Loucy (cell line): ENCODE results near the gene AP2B1.

ENCODE experiments used
- H2AFZ ChIP-seq: fragments of 200-600 bp; sonication (generic); 2 replicates; pipeline ENCODE4 v1.6.0; 2016; ENCODE audit warnings: antibody characterized with exemption, mild to moderate bottlenecking, low read length, moderate library complexity
- H3F3A ChIP-seq: fragments of 200-600 bp; 2 replicates; pipeline ENCODE4 v1.6.0; 2016; ENCODE audit warnings: antibody characterized with exemption, low read depth, mild to moderate bottlenecking
- H3K27me3 ChIP-seq: fragments of 200-600 bp; sonication (generic); 2 replicates; pipeline ENCODE4 v1.6.1; 2014; ENCODE audit warnings: low read length, mild to moderate bottlenecking; ENCODE audit not compliant: insufficient read depth, poor library complexity, severe bottlenecking
- H3K36me3 ChIP-seq: fragments of 200-600 bp; sonication (generic); 2 replicates; pipeline ENCODE4 v1.6.1; 2016; ENCODE audit warnings: low read length; ENCODE audit not compliant: insufficient read depth
- H3K4me1 ChIP-seq: fragments of 200-600 bp; sonication (generic); 2 replicates; pipeline ENCODE4 v1.5.1; 2014; ENCODE audit warnings: low read length, mild to moderate bottlenecking; ENCODE audit not compliant: insufficient read depth, poor library complexity, severe bottlenecking
- H3K4me2 ChIP-seq: fragments of 200-600 bp; sonication (generic); 2 replicates; pipeline ENCODE4 v1.6.0; 2014; ENCODE audit warnings: antibody characterized with exemption, low read length, low read depth, mild to moderate bottlenecking; ENCODE audit not compliant: poor library complexity, severe bottlenecking
- H3K4me3 ChIP-seq: fragments of 200-600 bp; sonication (generic); 2 replicates; pipeline ENCODE4 v1.5.1; 2014; ENCODE audit warnings: low read length, mild to moderate bottlenecking, mixed read lengths; ENCODE audit not compliant: poor library complexity, severe bottlenecking
- H3K79me2 ChIP-seq: fragments of 200-600 bp; sonication (generic); 2 replicates; pipeline ENCODE4 v1.6.1; 2014; ENCODE audit warnings: low read length; ENCODE audit not compliant: insufficient read depth
- H3K9ac ChIP-seq: fragments of 200-600 bp; sonication (generic); 2 replicates; pipeline ENCODE4 v1.6.0; 2014; ENCODE audit warnings: mild to moderate bottlenecking, low read depth, low read length, moderate library complexity; ENCODE audit not compliant: poor library complexity, severe bottlenecking
- H3K9me2 ChIP-seq: fragments of 200-600 bp; sonication (generic); replicated peaks from 2 replicates; pipeline ENCODE4 v1.6.1; 2016; ENCODE audit warnings: low read depth, low read length, mixed read lengths
- H3K9me3 ChIP-seq: fragments of 200-600 bp; sonication (generic); 2 replicates; pipeline ENCODE4 v1.6.1; 2014; ENCODE audit warnings: mild to moderate bottlenecking, antibody characterized with exemption, low read length, low read depth; ENCODE audit not compliant: insufficient read depth
- H4K20me1 ChIP-seq: fragments of 200-600 bp; sonication (generic); 2 replicates; pipeline ENCODE4 v1.6.0; 2014; ENCODE audit warnings: antibody characterized with exemption, low read length, mild to moderate bottlenecking; ENCODE audit not compliant: insufficient read depth, poor library complexity, severe bottlenecking
- CTCF ChIP-seq: fragments of 200-600 bp; sonication (generic); conservative IDR thresholded peaks from 2 replicates; pipeline ENCODE4 v1.5.1; 2014; ENCODE audit warnings: mild to moderate bottlenecking, antibody characterized with exemption, low read length
- EZH2phosphoT487 ChIP-seq: fragments of 200-600 bp; IDR thresholded peaks from 2 replicates; pipeline ENCODE4 v1.6.1; 2018; ENCODE audit warnings: antibody characterized with exemption, mild to moderate bottlenecking, moderate library complexity, borderline replicate concordance

Gene AP2B1

GRCh38 chr17:35714988-35715387 lies 127.9 kb downstream of the AP2B1 start:
- Histone ChIP-seq H3K4me3 (no peak overlapping the region), H4K20me1 (no peaks in the 10 kb centered on the region), H3K36me3 (peaks cover 81% of the 10 kb centered on the region), H3K9me3 (no peaks in the 10 kb centered on the region), H3F3A (no peaks in the 10 kb centered on the region), H3K27me3 (no peaks in the 10 kb centered on the region), H2AFZ (no peak overlapping the region), H3K79me2 (no peaks in the 10 kb centered on the region), H3K4me2 (no peak overlapping the region), H3K4me1 (no peaks in the 10 kb centered on the region), H3K9me2 (no peaks in the 10 kb centered on the region), H3K9ac (no peak overlapping the region)
- TF ChIP-seq EZH2phosphoT487 (no peak), CTCF (no peak)

- Histone ChIP-seq H3K9ac (no peak overlapping the region), H3K4me3 (no peak overlapping the region), H3K9me3 (no peaks in the 10 kb centered on the region), H3F3A (no peaks in the 10 kb centered on the region), H3K4me1 (no peaks in the 10 kb centered on the region), H3K9me2 (no peaks in the 10 kb centered on the region), H4K20me1 (no peaks in the 10 kb centered on the region), H3K4me2 (no peak overlapping the region), H3K36me3 (peaks cover 79% of the 10 kb centered on the region), H3K27me3 (no peaks in the 10 kb centered on the region), H3K79me2 (no peaks in the 10 kb centered on the region), H2AFZ (no peak overlapping the region)
- TF ChIP-seq EZH2phosphoT487 (no peak), CTCF (no peak)
Measured at GRCh38 chr17:35715416-35715815, 128.3 kb downstream of the AP2B1 start.

- no peak overlapping the region for H2AFZ ChIP-seq
- no peak overlapping the region for H3K9ac ChIP-seq
- TF ChIP-seq CTCF (no peak), EZH2phosphoT487 (no peak)
- H3K9me3 ChIP-seq, result no peaks in the 10 kb centered on the region
- no peaks in the 10 kb centered on the region for H3K4me1 ChIP-seq
- no peaks in the 10 kb centered on the region for H4K20me1 ChIP-seq
- no peaks in the 10 kb centered on the region for H3K9me2 ChIP-seq
- no peaks in the 10 kb centered on the region for H3K79me2 ChIP-seq
- H3K4me3 ChIP-seq, result no peak overlapping the region
- no peaks in the 10 kb centered on the region for H3F3A ChIP-seq
- H3K4me2 ChIP-seq, result no peak overlapping the region
- H3K27me3 ChIP-seq, result no peaks in the 10 kb centered on the region
- peaks cover 78% of the 10 kb centered on the region for H3K36me3 ChIP-seq
Measured at GRCh38 chr17:35716173-35716572, 129.1 kb downstream of the AP2B1 start.
